Stimulated activated naive CD8-positive, alpha-beta T cell treated with anti-CD3 and anti-CD28 coated beads, Interleukin-15, Interleukin-2, amounts not matched to agents 100 U/mL and 50 U/mL, for 24 hours (primary cell): ENCODE data around the gene ANKRD42.

ENCODE experiments used
- ATAC-seq: fragments of 150-1000 bp; cut with Tn5 transposase; one replicate; pipeline ENCODE4 v1.10.0; 2021
- DNase-seq: peaks from one replicate; pipeline ENCODE4 v3.0.0; 2021

ANKRD42 gene

GRCh38 chr11:83287631-83288030 is 94.1 kb downstream of the ANKRD42 start:
- ATAC-seq (no peak), DNase-seq (no peak)

DNA sequence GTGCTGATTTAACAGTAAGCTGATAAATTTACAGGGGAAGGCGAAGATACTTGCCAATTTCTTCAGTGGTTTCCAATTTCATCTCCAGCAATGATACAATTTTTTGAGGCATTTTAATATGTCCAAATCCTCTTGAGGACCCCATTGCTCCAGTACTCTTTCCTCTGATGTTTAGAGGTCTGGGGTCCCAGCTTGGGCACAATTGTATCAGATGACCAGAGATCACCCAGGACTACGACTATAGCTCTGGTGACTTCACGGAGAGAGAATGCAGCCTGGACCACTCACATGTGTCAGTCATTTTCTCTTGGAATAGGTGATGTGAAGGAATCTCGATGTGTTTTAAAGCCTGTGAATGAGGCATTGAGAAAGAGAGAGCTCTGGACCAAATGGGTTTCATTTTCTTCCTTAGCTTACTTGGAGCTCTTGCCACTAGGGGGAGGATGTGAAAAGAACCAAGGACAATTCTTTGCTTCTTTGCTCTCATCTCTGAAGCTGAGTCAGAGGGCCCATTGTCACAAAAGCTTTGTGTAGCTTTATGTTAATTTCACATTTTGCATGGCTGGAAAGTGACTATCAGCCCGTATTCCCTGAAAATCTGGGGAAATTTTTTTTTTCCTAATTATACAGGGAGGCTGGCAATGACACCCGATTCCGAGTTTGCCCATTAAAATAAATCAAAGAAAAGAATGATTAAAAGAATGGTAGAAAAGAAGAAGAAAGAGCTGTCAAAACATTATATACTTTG is 99.4 kb downstream of the ANKRD42 start:
- ATAC-seq (peak; percentile 85), DNase-seq (peak; percentile 27)

GRCh38 chr11:83293457-83293774 is 99.9 kb downstream of the ANKRD42 start:
- DNase-seq = no peak
- no peak for ATAC-seq

DNA sequence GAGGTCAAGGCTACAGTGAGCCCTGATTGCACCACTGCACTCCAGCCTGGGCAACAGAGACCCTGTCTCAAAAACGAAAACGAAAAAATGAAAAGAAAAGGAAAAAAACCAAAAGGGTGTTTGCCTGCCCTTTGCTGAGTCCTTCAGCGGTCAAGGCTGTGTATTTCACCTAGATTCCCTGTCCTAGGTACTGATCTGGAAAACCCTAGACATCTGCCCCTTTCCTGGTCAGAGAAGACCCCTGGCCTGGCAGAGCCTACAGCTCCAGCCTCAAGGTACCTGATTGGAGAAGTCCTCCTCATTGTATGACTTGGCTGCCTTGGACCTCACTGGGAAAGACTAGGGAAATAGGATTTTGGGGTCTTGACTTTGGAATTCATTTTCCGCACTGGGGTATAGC is 100.7 kb downstream of the ANKRD42 start:
- no peak for DNase-seq
- no peak for ATAC-seq
